Aorta (tissue), 5 donors: ENCODE measurements around the gene GRM2. TPM values are rescaled to one million over a fixed set of nuclear protein-coding genes. Genes with fewer than 3 reads are reported as not detected.

Experiments
- ATAC-seq: fragments of 200-7000 bp; cut with Tn5 transposase; one replicate; pipeline ENCODE4 v1.9.1; 2022; ENCODE audit warnings: moderate library complexity; ENCODE audit not compliant: low FRiP score
- DNase-seq, 2 donors: peaks; one replicate each; pipeline ENCODE4 v3.0.0-alpha.2; 2020
- H3K27ac ChIP-seq, 2 donors: one replicate each; pipeline ENCODE4 v1.5.1; 2013; ENCODE audit warnings: low read length in 2 of 2, mild to moderate bottlenecking in 2 of 2, moderate library complexity in 2 of 2, control low read depth in 1 of 2, inconsistent platforms in 1 of 2, low read depth in 1 of 2
- H3K27me3 ChIP-seq, 2 donors: one replicate each; pipeline ENCODE4 v1.6.1; 2013; ENCODE audit warnings: control low read depth in 1 of 2, low read length in 1 of 2, mild to moderate bottlenecking in 1 of 2, moderate library complexity in 1 of 2; ENCODE audit not compliant: insufficient read depth in 2 of 2, control insufficient read depth in 1 of 2
- H3K36me3 ChIP-seq, 2 donors: one replicate each; pipeline ENCODE4 v1.6.1; 2013; ENCODE audit warnings: control low read depth in 1 of 2, low read length in 1 of 2, mild to moderate bottlenecking in 1 of 2; ENCODE audit not compliant: insufficient read depth in 2 of 2, control insufficient read depth in 1 of 2
- H3K4me1 ChIP-seq, 2 donors: one replicate each; pipeline ENCODE4 v1.6.1; 2013; ENCODE audit warnings: low read length in 2 of 2, control low read depth in 1 of 2, mild to moderate bottlenecking in 1 of 2, moderate library complexity in 1 of 2; ENCODE audit not compliant: insufficient read depth in 2 of 2, control insufficient read depth in 1 of 2
- H3K4me3 ChIP-seq, 2 donors: one replicate each; pipeline ENCODE4 v1.5.1; 2013; ENCODE audit warnings: low read length in 2 of 2, control low read depth in 1 of 2, mild to moderate bottlenecking in 1 of 2
- H3K9me3 ChIP-seq: one replicate; pipeline ENCODE4 v1.6.1; 2013; ENCODE audit warnings: mild to moderate bottlenecking, low read length; ENCODE audit not compliant: control insufficient read depth
- WGBS, 2 donors: extraction: QIAGEN DNeasy Blood & Tissue Kit; methylation state at CpG; one replicate each; pipeline ENCODE4 v1.1.7; 2013; 5-methylcytosine and 5-hydroxymethylcytosine counted together
- intact Hi-C, 2 donors: fragments of 100-400 bp; cut with DNase I; formaldehyde crosslinking; loops; one replicate each; pipeline versions ENCODE4 v1.14.2 to v1.15.0; 2022
- polyA plus RNA-seq, 2 donors: library from polyadenylated mRNA; stranded (reverse); fragments of 200-250 nt; gene quantifications; one replicate each; pipeline ENCODE4 v1.2.3, GENCODE V29; 2013
- total RNA-seq, 2 donors: library from RNA; stranded (reverse); fragmentation: NEBNext Ultra II Directional; extraction: Animal tissue kit (Norgen Biotek cat#: 25700); gene quantifications; one replicate each; pipeline ENCODE4 v1.2.1, GENCODE V29; 2021
- donor health status: healthy with polysubstance abuse.
- donor health status: Bipolar disorder and iron deficiency.
- donor health status: DM: no; HTN: no; CAD: no.
- donor health status: DM: no; HTN: no; CAD: no.
- donor health status: DM: yes; HTN: yes; CAD: no.

Gene GRM2
- total and polyA plus RNA-seq, 4 donors, result 0.18 to 0.87 (median 0.52) TPM; not detected in 1

GRCh38 chr3:51670823-51671733 lies 35.8 kb upstream of the GRM2 start, which contains the start of gene TEX264:
TEX264 (plus strand) TSS chr3:51671252; CDS start chr3:51674305, 3,053 bp downstream.
- ATAC-seq (peak; percentile 94), DNase-seq (peak; percentile 95 to 97)
- Histone ChIP-seq H3K36me3 (no peaks in the 10 kb centered on the region), H3K4me3 (peak within 1 kb of the TSS; percentile 66 to 82), H3K4me1 (no peaks in the 10 kb centered on the region), H3K9me3 (no peaks in the 10 kb centered on the region), H3K27ac (peak within 1 kb of the TSS in 1 of 2 donors; percentile 73), H3K27me3 (no peaks in the 10 kb centered on the region)
- WGBS, 2 donors, result 0% methylated on average over 80 to 81 of the region's 81 CpGs
- intact Hi-C loops, result loop anchor here (1.0 to 10.0 kb wide), 3 partner anchors 168 to 276 kb away; partner anchors contain the start of genes DCAF1 (in 1 of the 2) and RBM15B (in 1 of the 2)

DNA sequence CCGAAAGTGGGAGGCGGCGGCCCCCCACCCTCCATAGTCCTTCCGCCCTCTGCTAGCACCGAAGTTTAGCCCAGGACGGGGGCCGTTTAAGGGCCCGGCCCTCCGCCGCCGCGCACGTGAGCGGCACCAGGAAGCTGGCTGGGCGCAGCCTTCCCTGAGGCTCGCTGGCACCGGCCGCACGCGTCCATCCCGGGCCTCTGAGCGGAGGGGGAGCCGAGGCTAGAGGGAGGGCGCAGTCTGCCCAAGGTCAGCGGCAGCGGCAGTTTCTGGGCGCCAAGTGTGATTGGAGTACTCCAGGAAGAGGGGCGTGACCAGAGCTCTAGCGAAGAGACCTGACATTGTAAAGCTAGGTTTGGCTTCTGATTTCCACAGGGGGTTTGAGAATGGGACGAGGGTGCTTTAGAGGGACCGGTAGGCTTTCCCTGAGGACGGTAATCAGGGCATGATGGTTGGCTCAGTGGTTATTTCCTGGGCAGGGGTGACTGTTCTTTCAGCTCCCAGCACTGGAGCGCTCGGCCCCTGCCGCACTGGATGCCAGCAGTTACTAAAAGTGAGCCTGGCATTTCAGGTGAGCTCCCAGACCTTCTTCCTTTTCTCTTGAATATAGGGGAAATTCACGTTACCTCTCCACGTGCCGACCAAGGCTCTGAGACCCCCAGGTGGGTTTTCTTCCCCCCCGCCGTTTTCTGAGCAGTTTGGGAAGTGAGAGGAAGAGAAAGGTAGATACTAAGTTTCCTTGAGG lies 35.0 kb upstream of the GRM2 start:
- 8 to 9% methylated on average over 38 to 40 of the region's 40 CpGs for WGBS, 2 donors
- intact Hi-C loops, result loop anchor here (1.0 to 10.0 kb wide), 3 partner anchors 169 to 277 kb away; partner anchors contain the start of genes DCAF1 (in 1 of the 2) and RBM15B (in 1 of the 2)
- peak overlapping the region; percentile 66 to 82 for H3K4me3 ChIP-seq
- no peaks in the 10 kb centered on the region for H3K4me1 ChIP-seq
- DNase-seq (peak; percentile 81 to 90), ATAC-seq (peak; percentile 71)
- H3K9me3 ChIP-seq, result no peaks in the 10 kb centered on the region
- H3K27me3 ChIP-seq, result no peaks in the 10 kb centered on the region
- peak overlapping the region in 1 of 2 donors; percentile 73 for H3K27ac ChIP-seq
- H3K36me3 ChIP-seq, result no peaks in the 10 kb centered on the region

- DNase-seq (no peak), ATAC-seq (no peak)
- no peaks in the 10 kb centered on the region for H3K4me1 ChIP-seq
- no peaks in the 10 kb centered on the region for H3K36me3 ChIP-seq
- H3K27ac ChIP-seq, result no peak overlapping the region
- intact Hi-C loops, result loop anchor here in 1 of 2 donors (10.0 kb wide), 1 partner anchor 278 kb away; the partner anchor contains the start of gene RBM15B
- WGBS, 2 donors, result 82 to 87% methylated on average over 4 of the region's 4 CpGs
- no peaks in the 10 kb centered on the region for H3K27me3 ChIP-seq
- no peak overlapping the region for H3K4me3 ChIP-seq
- no peaks in the 10 kb centered on the region for H3K9me3 ChIP-seq
Measured at GRCh38 chr3:51673181-51673801, 33.6 kb upstream of the GRM2 start.

DNA sequence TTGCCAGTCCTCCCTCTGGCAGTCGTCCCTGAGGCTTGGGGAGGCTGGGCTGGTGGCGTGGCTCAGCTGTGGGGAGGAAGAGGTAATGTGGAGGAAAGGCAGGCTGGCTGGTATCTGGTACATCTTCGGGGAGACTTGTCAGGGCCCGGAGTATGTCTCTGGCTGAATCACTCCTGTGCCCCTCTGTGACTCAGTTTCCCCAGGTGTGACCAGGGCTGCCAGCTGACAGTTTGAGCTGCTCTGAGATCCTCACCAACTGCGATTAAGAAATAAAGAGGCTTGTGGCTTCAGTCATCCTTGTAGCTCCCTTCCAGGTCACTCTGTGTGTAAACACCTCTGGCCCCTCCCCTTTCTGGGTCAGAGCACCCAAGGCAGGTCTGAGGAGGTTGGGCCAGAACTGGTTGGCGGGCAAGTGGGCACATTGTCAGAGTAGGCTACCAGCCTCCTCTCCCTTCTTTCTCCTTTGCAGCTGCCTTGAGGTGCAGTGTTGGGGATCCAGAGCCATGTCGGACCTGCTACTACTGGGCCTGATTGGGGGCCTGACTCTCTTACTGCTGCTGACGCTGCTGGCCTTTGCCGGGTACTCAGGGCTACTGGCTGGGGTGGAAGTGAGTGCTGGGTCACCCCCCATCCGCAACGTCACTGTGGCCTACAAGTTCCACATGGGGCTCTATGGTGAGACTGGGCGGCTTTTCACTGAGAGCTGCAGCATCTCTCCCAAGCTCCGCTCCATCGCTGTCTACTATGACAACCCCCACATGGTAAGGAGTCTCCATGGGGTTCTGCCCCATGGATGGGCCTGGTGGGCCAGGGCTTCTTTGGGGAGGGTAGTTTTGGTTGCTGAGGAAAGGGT lies 32.8 kb upstream of the GRM2 start:
- intact Hi-C loops, result loop anchor here in 1 of 2 donors (10.0 kb wide), 1 partner anchor 279 kb away; the partner anchor contains the start of gene RBM15B
- ATAC-seq (no peak), DNase-seq (peak in 1 of 2 donors; percentile 48)
- Histone ChIP-seq H3K9me3 (no peaks in the 10 kb centered on the region), H3K27ac (no peak overlapping the region), H3K4me1 (no peaks in the 10 kb centered on the region), H3K27me3 (no peaks in the 10 kb centered on the region), H3K4me3 (no peak overlapping the region), H3K36me3 (no peaks in the 10 kb centered on the region)
- 93 to 94% methylated on average over 14 of the region's 14 CpGs for WGBS, 2 donors

DNA sequence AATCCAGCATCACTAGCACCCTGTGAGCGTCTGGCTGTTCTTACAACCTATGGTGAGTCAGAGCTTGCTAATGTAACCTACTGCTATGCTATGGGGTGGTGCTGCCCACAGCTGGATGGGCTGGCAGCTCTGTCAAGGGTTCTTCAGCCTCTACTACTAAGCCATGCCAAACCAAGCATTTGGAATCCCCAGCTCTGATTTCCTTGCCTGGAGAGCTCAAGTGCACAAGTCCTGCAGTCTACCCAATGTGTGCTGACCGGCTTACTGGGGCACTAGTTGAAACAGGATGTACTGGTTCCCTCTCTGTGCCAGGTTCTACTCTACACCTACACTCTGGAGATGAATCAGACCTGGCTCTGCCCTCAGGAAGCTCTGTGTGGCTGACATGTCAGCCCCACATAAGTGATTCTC lies 31.7 kb upstream of the GRM2 start:
- Histone ChIP-seq H3K4me1 (no peaks in the 10 kb centered on the region), H3K36me3 (no peaks in the 10 kb centered on the region), H3K4me3 (no peak overlapping the region), H3K27me3 (no peaks in the 10 kb centered on the region), H3K9me3 (no peaks in the 10 kb centered on the region), H3K27ac (no peak overlapping the region)
- ATAC-seq, result no peak
- intact Hi-C loops, result loop anchor here in 1 of 2 donors (10.0 kb wide), 1 partner anchor 280 kb away; the partner anchor contains the start of gene RBM15B
- 45 to 49% methylated on average over 2 of the region's 2 CpGs for WGBS, 2 donors
- peak in 1 of 2 donors; percentile 35 for DNase-seq

GRCh38 chr3:51676102-51676640 lies 30.7 kb upstream of the GRM2 start:
- intact Hi-C loops, result loop anchor here in 1 of 2 donors (10.0 kb wide), 1 partner anchor 281 kb away; the partner anchor contains the start of gene RBM15B
- DNase-seq, result peak in 1 of 2 donors; percentile 59

GRCh38 chr3:51677358-51677757 lies 29.5 kb upstream of the GRM2 start:
- no peaks in the 10 kb centered on the region for H3K4me1 ChIP-seq
- H3K9me3 ChIP-seq, result no peaks in the 10 kb centered on the region
- intact Hi-C loops, result loop anchor here in 1 of 2 donors (10.0 kb wide), 1 partner anchor 283 kb away; the partner anchor contains the start of gene RBM15B
- no peak overlapping the region for H3K27ac ChIP-seq
- no peaks in the 10 kb centered on the region for H3K36me3 ChIP-seq
- no peak overlapping the region for H3K4me3 ChIP-seq
- no peaks in the 10 kb centered on the region for H3K27me3 ChIP-seq
- peak in 1 of 2 donors; percentile 44 for DNase-seq
- no peak for ATAC-seq
- WGBS, 2 donors, result 92 to 98% methylated on average over 3 of the region's 3 CpGs

More at GRCh38 chr3:51676102-51676640, 30.7 kb upstream of the GRM2 start:
- Histone ChIP-seq H3K9me3 (no peaks in the 10 kb centered on the region), H3K4me3 (no peak overlapping the region), H3K36me3 (no peaks in the 10 kb centered on the region), H3K27ac (no peak overlapping the region), H3K27me3 (no peaks in the 10 kb centered on the region), H3K4me1 (no peaks in the 10 kb centered on the region)
- no peak for ATAC-seq
- WGBS, 2 donors, result 88 to 93% methylated on average over 3 of the region's 3 CpGs
